ENCODE data around the gene SCAP. TPM values are rescaled to one million over a fixed set of nuclear protein-coding genes. Genes with fewer than 3 reads are reported as not detected.
A peak's percentile ranks its signal among the peaks of the same experiment; 100 is the strongest.
"Not testable (repeated sequence)": the region's sequence is repeated elsewhere in the genome, so short reads cannot be mapped to it uniquely, and the experiment has no call there.

The SCAP gene
- total and polyA plus RNA-seq, 12 donors = 31.7 to 56.7 (median 40.4) TPM

GRCh38 chr3:47374587-47374986 is 101.2 kb downstream of the SCAP start:
- ATAC-seq (no peak), DNase-seq (no peak)
- H3K36me3 ChIP-seq = no peaks in the 10 kb centered on the region
- no peaks in the 10 kb centered on the region for H3K9me3 ChIP-seq
- H3K27ac ChIP-seq = no peak overlapping the region
- H3K4me1 ChIP-seq = peaks cover 0 to 30% (median 6%) of the 10 kb centered on the region in 9 donors
- no peak for TF ChIP-seq CTCF (IDR thresholded peaks at IDR 0.05)
- no peak overlapping the region for H3K4me3 ChIP-seq
- intact Hi-C loops (cut with DNase I) = no loop called here
- peaks cover 0 to 4% (median 0%) of the 10 kb centered on the region in 7 donors for H3K27me3 ChIP-seq

GRCh38 chr3:47370887-47371697 is 104.6 kb downstream of the SCAP start:
- DNase-seq (peak in 1 of 2 donors; percentile 31), ATAC-seq (peak in 4 of 8 donors; percentile 7 to 62 (median 57))
- H3K4me3 ChIP-seq = no peak overlapping the region
- H3K4me1 ChIP-seq = peaks cover 0 to 8% (median 0%) of the 10 kb centered on the region in 9 donors
- no peaks in the 10 kb centered on the region for H3K36me3 ChIP-seq
- TF ChIP-seq CTCF (IDR thresholded peaks at IDR 0.05) = peak in 8 of 9 donors; percentile 24 to 65 (median 59)
- intact Hi-C loops (cut with DNase I) = no loop called here
- 28 to 31% methylated on average over 13 of the region's 13 CpGs for WGBS, 2 donors
- H3K9me3 ChIP-seq = no peaks in the 10 kb centered on the region
- H3K27me3 ChIP-seq = peaks cover 0 to 7% (median 0%) of the 10 kb centered on the region in 7 donors
- H3K27ac ChIP-seq = no peak overlapping the region

- H3K9me3 ChIP-seq; DNase-seq; intact Hi-C loops (cut with DNase I); H3K27ac ChIP-seq; H3K36me3 ChIP-seq; H3K4me3 ChIP-seq; H3K27me3 ChIP-seq: not testable (repeated sequence)
- H3K4me1 ChIP-seq = peaks cover 0 to 19% (median 5%) of the 10 kb centered on the region in 9 donors
- WGBS, 2 donors = 84 to 90% methylated on average over 8 of the region's 8 CpGs
- ATAC-seq = peak in 1 of 8 donors; percentile 24
Observed at GRCh38 chr3:47370020-47370419, 105.7 kb downstream of the SCAP start.

- ATAC-seq = no peak
- no peak for TF ChIP-seq CTCF (IDR thresholded peaks at IDR 0.05)
- peaks cover 0 to 24% (median 7%) of the 10 kb centered on the region in 9 donors for H3K4me1 ChIP-seq
- H3K36me3 ChIP-seq = no peaks in the 10 kb centered on the region
- WGBS, 2 donors = 90 to 91% methylated on average over 7 of the region's 7 CpGs
- H3K4me3 ChIP-seq = no peak overlapping the region
- intact Hi-C loops (cut with DNase I) = no loop called here
- peaks cover 0 to 7% (median 0%) of the 10 kb centered on the region in 7 donors for H3K27me3 ChIP-seq
- no peak overlapping the region for H3K27ac ChIP-seq
- no peaks in the 10 kb centered on the region for H3K9me3 ChIP-seq
- no peak for DNase-seq
Observed at GRCh38 chr3:47367631-47368030, 108.1 kb downstream of the SCAP start.

GRCh38 chr3:47366833-47367232 is 108.9 kb downstream of the SCAP start:
- ATAC-seq (no peak), DNase-seq (no peak)
- intact Hi-C loops (cut with DNase I) = no loop called here
- no peak overlapping the region for H3K27ac ChIP-seq
- 92 to 97% methylated on average over 2 of the region's 2 CpGs for WGBS, 2 donors
- no peaks in the 10 kb centered on the region for H3K36me3 ChIP-seq
- peaks cover 0 to 7% (median 0%) of the 10 kb centered on the region in 7 donors for H3K27me3 ChIP-seq
- no peak for TF ChIP-seq CTCF (IDR thresholded peaks at IDR 0.05)
- H3K4me3 ChIP-seq = no peak overlapping the region
- H3K4me1 ChIP-seq = peaks cover 0 to 32% (median 8%) of the 10 kb centered on the region in 9 donors
- no peaks in the 10 kb centered on the region for H3K9me3 ChIP-seq

All from heart right ventricle (tissue), 16 donors.